HT-29 (cell line): ENCODE results near the gene TLL2. TPM values are rescaled to one million over a fixed set of nuclear protein-coding genes. Genes with fewer than 3 reads are reported as not detected.

Experiments
- DNase-seq: peaks from one replicate; pipeline ENCODE4 v3.0.0-alpha.2; 2015; ENCODE audit warnings: low spot score
- total RNA-seq: library from RNA; depleted of rRNA; stranded (reverse); fragments of >200 nt; shearing (Covaris generic); gene quantifications from 2 replicates; pipeline ENCODE4 v1.2.3, GENCODE V29; 2014

Gene TLL2
- total RNA-seq, 1 experiment from 2014 or later: not detected

DNA sequence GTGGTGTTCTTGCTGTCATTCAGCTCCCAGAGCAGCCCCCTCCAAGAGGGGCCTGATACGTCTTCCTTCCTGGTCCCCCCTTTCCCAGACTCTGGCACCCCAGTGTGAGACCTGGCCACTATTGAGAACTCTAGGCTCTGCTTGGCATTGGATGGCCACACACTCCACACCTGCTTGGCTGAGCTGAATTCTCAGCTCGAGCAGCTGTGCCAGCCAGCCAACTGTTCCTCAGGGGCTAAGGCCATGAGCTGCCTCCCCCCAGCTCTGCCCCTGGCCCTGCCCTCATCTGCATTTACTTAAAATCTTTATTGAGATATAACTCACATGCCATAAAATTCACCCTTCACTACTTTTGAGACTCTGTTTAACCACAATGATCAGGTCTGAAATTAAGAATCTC lies 6.7 kb downstream of the TLL2 start:
- no peak for DNase-seq

DNA sequence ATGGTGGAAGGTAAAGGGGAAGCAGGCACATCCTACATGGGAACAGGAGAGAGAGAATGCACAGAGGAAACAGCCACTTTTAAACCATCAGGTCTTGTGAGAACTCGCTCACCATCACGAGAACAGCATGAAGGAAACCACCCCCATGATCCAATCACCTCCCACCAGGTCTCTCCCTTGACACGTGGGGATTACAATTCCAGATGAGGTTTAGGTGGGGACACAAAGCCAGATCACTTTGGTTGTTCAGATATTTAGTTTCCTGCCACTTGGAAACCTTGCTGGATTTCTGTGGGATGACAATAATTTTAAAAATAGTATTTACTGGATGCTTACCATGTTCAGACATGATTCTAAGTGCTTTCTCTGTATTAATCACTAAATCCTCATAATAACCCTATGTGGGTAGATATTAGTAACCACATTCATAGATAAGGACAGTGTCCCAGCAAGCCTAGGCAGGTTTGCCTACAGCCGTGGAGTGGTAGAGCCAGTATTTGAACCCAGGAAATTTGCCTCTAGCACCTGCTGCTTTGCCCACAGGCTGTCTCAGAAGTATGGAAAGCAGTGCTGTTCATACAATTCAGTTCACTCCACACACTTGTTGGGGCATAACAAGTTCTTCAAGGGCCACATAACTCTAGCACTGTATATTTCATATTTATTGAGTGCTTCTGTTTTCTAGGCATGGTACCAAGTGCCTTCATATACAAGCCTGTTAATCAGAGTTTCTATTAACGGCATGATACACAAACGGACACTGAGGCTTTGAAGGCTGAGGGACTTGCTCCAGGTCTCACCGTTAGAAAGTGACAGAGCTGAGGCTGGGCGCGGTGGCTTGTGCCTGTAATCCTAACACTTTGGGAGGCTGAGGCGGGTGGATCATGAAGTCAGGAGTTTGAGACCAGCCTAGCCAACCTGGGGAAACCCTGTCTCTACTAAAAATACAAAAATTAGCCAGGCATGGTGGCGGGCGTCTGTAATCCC lies 8.3 kb downstream of the TLL2 start:
- DNase-seq: no peak

DNA sequence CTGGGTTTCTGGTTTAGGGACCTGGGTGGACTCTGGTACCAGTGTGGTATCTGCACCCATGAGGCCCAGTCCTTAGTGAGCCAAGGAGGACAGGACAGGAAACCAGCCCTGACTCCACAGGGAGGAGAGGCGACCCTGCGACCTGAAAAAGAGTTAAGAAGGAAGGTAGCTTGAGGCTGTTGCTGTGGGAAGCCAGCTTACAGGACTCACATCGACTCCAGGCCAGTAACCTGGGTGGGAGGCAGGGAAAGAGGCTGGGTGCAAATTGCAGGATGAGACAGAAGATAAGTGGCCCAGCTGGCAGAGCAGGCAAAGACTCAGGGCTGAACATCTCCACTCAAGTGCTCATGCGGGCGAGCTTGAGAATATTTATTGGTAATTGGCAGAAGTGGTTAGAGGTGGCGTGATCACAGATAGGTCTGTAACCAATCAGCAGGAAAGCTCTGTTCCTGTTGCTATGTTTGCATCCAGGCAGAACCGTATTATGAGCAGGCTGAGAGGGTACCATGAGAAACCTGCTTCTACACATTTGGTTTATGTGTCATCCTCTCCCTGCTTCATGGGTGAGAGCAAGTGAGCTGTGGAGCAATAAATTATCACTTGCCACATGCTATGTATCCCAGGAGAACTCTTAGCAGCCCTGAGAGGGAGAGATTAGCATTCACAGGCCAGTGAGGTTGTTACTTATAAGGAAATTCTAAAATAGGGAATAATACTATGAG lies 11.0 kb downstream of the TLL2 start:
- no peak for DNase-seq

DNA sequence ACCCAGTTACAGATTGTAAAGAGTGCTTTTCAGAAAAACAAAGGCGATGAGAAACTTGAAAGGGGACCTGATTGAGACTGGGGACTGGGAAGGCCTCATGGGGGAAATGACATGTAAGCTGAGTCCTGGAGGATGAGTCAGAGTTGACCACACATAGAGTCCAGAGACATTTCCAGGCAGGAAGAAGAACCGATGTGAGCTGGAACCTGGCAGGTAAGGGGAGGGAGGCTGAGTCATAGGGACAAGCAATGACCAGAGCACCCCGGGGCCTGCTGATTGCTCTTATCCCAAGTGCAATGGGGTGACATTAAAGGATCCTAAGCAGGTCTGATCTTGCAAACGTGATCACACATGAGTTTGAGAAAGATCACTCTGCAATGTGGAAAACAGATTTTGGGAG lies 11.7 kb downstream of the TLL2 start:
- no peak for DNase-seq

DNA sequence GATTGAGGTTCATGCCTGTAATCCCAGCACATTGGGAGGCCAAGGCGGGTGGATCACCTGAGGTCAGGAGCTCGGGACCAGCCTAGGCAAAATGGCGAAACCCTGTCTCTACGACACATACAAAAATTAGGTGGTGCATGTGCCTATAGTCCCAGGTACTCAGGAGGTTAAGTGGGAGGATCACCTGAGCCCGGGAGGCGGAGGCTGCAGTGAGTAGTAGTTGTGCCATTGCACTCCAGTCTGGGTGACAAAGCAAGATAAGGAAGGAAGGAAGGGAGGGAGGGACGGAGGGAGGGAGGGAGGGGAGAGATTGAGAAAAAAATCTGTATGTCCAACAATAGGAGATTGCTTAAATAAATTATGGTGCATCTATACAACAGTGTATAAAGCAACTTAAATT lies 13.2 kb downstream of the TLL2 start:
- DNase-seq: no peak

DNA sequence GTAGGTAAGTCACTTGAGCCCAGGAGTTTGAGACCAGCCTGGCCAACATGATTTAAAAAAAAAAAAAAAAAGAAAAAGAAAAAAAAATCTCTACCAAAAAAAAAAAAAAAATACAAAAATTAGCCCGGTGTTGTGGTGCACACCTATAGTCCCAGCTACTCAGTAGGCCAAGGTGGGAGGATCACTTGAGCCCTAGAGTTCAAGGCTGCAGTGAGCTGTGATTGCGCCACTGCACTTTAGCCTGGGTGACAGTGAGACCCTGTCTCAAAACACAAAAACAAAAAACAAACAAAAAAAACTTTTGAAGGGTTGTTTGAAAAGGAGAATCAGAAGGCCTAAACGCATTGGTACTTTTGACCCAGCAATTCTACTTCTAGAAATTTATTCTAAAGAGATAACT lies 13.7 kb downstream of the TLL2 start:
- no peak for DNase-seq

DNA sequence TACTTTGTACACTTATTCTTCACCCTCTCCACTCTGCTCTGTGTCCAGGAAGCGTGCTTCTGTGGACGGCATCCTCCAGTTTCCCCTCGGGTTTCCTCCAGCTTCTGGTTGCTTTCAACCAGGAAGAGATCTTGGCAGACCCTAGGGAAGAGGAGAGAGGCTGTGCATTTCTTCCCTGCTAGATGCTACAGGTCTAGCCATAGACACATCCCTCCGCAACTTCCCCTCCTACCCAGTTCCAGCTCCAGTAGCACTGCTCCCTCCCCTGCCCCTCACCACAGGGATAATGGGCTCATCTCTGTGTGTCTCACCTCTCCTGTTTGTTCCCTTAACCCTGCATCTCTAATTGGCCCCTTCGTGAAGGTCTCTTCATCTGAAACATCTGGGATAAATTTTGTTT lies 16.3 kb downstream of the TLL2 start:
- DNase-seq: no peak

DNA sequence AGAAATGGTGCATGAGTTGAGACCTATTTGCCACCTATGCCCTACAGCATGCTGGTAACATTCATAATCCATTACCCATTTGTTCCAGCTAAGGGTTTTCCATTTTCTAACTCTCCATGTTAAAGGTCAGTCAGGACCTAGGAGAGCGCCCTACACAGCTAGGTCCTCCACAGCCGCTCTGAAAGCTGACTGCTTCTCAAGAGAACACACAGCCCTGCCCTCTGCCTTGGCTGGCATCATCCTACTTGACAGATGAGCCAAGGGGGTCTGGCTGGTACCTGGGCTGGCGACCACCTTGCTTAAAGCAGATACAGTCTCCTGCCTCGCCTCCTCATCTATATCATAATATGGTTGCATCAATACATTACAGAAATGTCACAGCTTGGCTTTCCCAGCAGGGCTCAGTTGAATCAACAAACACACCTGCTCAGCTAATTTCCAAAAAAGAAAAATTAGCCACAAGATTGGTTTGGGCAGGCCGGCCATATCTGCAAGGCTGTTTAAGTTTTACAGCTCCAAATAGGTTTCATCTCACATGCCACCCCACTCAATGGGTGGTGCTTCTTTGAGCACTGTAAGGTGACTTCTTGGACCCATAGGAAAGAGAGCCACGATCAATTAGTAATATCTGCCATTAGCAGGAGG lies 17.3 kb downstream of the TLL2 start:
- peak; percentile 37 for DNase-seq

DNA sequence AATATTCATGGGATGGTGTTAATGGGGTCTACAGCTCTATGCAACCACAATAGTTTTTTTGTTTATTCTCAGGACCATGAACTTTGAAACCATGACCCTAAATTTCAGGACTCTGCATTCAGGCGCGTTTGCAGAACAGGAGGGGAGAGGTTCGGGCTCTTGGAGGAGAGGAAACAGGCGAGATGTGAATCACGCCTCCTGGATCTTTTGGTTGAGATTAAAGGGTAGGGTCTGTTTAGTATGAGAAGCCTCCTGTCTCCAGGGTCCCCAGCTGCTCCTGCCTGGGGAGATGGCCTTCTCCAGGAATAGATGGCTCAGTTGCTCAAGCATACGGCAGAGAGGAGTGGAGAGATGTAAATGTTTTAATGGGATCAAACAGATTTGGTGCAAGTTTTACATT lies 18.2 kb downstream of the TLL2 start:
- DNase-seq: no peak

DNA sequence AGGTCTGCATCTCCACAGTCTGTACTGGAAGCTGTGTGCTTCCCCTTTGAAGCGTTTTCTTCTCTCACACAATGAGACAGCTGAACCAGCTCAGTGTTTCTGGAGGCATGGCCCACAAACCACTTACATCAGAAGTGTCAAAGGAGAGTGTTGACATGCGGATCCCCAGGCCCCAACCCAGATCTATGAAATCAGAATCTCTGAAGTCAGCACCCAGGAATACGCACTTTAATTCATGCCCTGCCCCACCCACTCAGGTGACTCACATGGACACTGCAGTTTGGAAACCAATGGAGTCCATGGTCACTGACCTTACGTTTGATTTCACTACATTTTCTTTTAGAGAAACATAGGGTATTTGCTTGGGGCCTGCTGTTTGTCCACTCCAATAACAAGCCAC lies 19.0 kb downstream of the TLL2 start:
- DNase-seq: no peak

DNA sequence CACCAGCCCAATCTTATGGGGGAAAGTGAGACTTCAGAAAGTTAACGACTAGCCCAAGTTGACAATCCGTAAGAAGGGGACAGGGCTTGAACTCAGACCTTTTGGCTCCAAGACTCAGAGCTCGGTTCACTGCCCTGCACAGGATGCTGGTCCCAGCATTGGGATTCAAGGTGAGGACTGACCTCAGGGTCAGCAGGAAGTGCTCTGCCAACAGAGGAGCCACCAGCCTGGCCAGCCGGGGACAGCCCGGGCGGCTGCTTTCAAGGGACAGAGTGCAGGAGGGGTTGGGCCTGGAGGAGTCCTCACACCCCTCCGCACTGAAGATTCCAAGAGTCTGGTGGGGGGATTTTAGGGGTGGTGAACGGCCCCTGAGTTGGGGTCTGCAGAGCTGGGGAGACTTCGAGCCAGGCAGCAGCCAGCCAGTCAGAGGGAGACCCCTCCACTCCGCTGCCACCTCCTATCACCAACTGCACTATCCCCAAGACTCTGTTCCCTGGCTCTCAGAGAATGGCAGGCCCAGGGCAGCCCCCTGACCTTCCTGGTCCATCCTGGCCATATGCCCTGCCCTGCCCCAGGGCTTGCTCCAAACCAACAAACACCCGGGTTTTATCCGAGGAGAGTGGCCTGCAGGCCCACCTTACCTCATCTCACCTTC lies 19.7 kb downstream of the TLL2 start:
- DNase-seq: no peak

DNA sequence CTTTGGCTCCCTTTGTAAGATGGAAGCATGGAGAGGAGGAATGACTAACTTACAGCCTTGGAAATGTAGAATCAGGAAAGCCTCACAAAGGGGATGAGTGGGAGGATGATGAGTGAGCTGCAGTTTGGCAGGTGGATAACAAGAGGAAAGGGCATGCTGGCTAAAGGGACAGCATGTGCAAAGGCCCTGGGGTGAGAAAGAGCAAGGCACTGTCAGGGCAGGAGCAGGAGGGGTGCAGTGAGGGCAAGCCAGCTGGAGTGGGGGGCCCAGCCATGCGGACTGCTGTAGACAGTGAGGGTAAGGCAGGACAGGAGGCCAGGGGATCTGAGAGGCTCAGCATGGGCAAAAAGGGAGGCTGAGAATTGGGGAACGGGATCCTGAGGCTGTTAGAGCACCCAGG lies 20.5 kb downstream of the TLL2 start:
- DNase-seq: no peak

DNA sequence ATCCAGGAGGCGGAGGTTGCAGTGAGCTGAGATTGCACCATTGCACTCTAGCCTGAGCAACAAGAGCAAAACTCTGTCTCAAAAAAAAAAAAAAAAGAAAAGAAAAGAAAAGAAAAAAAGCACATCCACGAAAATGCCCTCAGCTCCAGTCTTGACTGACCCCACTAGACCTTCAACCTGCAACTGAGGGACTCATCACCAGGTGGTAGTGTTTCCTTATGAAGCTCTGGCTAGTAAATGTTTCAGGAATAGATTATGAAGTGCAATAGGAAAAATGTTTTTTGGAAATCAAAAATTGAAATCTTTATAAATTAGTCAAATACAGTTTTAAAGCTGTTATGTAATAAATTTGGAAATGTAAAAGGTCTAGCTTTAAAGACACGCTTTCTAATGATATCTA lies 22.4 kb downstream of the TLL2 start:
- DNase-seq: peak; percentile 26

DNA sequence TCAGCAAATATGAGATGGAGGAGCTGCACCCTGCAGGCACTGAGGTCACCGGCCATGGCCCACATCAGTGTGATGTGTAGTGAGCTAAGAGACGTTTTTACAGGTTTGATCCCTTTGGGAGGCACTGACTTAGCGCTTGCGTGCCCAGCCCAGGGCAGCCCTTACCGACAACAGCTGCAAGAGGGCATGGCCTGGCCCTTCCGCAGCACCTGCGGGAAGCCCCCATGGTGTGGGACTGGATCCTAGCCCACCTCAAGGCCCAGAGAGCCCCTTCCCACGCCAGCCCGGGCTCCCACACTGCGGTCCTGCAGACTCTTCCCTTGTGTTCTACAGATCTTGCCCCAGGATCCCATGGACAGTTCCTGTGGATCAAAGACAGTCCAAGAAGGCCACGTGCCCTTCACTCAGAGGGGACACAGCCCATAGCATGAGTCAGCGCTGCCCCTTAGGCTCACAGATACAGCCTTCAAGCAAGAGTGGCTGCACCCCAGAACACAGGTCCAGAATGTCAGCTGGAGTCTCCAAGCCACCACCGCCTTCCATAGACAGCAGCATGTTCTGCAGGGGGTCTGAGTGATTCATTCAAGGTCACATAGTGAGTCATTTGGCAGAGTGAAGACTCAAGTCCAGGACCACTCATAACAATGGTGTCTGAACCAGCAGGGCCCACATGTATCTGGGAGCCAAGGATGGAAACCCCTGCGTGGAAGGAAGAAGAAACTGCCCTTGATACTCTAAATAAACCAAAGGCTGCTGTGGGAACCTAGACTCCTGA lies 25.4 kb downstream of the TLL2 start:
- no peak for DNase-seq

DNA sequence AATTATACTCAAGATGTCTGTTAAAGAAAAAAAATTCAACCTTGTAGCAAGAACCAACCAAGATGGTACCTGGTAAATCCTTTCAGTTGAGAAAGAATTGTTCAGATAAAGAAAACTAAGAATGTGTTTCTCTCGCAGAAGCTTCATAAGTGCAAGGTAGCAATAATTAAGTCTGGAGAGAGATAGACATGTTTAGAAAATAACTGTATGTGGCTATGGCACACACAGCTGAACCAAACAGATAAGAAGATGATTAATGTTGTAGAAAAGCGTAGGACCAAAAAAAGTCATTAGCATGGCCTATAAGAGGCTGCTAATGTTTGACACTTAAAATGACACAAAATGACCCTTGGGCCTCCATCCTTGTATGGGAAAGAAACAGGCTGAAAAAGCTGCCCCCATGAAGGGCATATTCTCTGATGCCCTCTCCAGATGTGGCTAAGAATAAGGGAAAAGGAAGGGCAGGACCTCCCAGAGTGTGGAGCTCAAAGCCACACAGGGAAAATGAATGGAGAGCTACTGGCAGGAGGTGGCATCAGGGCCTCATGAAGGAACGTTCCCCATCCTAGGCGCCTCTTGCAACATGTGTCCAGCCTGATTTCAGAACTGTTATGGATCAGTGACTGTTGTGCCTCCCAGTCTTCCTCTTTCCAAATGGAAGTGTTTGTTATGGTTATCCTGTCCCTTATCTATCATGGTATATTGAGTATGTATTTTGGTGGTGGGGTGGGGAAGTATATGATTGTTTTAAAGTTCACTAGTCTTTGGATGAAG lies 30.7 kb downstream of the TLL2 start:
- DNase-seq: no peak

DNA sequence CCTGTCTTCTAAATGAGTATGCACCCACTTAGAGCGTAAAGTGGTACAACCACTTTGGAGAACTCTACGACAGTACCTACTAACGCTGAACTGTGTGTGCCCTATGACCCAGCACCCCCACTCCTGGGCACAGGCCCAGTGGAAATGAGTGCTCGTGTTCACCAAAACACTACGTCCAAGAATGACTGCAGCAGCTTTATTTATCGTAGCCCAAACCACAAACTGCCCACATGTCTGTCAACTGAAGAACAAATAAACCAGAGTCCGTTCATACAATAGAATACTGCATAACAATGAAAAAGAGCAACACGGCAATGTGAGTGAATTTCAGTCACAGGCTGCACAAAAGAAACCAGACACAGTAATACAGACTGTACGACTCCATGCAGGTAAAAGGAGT lies 35.4 kb downstream of the TLL2 start:
- no peak for DNase-seq

DNA sequence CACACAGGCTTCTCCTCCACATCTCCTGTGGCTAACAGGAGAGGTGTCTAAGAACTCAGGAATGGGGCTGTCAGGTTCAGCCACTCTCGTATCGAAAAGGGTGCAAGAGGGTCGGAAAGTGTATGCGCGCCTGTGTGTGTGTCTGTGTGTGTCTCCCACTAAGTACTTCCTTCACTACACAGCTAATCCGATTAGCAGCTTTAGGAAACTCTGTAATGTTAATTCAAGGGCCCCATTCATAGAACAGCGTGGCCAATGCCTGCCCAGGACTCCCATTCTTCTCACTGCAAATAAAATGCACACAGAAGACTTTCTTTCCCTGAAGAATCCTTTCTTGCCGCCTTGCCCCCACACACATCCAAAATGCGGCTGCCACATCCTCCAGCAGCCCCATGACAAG lies 39.9 kb downstream of the TLL2 start:
- DNase-seq: no peak

DNA sequence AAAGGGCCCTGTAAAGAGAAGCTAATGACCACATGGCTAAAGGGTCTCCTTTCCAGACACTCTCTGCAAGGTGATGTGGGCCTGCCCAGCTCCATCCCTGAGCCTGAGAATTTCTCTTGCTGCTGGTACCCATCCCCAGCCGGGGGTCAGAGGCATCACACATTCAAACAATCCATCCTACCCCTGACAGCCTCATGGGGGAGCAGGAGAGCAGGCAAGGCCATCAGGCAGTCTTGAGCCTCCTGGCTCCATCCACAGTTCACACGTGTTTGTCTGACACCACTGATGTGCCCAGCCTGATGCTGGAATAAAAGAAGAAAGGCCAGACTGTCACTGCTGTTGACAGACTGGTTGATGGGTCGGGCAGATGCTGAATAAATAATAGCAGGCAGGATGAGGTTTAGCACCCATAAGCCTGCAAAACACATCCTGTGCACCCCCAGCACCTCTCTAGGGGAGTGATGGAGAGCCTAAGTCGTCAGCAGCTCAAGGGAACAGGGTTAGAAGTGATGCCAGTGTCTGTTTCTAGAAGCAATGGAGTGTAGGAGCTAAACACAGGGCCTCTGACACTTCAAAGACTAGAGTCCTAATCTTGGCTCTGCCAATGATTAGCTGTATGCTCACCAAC lies 43.5 kb downstream of the TLL2 start:
- DNase-seq: peak; percentile 47

DNA sequence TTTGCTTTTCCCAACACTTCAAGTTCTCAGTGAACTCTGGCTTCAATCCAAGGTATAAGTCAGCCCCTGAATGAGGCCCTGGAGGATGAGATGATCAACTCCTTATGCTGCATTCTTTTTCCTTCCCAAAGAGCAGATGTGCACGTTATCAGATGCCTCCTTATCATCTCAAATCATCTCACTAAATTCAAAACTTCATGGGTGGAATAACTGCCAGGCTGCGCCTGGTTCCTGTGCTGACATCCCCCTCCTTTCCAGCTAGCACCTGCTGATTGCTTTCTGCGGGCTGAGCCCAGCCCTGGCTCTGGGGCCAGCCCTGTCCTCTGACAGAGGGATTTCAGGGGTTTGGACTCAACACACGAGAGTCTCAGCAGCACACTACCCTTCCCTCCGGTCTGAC lies 44.9 kb downstream of the TLL2 start:
- DNase-seq: no peak

DNA sequence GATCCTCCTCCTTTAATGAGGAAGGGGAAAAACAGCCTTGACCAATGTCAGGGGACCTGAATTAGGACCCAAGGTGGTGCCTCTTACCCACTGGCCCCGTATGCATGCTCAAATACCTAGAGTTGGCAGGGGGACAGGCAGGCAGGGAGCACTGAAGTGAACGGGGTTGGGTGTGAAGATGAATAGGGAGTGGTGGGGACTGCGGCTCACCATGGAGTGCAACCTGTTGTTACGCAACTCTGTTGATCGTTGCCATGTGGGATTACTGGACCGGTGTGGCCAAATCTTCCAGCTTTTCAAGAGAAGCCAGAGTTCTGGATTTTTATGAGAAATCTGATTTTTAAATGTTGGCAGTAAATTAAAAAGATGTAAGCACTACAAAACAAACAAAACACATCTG lies 48.1 kb downstream of the TLL2 start:
- no peak for DNase-seq
